K562 (cell line): ENCODE measurements around the gene SLC5A3. TPM values are rescaled to one million over a fixed set of nuclear protein-coding genes. Genes with fewer than 3 reads are reported as not detected.

Experiments used
- CEBPG ChIP-seq, 3 experiments: fragments of 200-800 bp in 1 of 3; sonication (Bioruptor generic) in 1 of 3; sonication (generic) in 1 of 3; formaldehyde crosslinking in 1 of 3; IDR thresholded peaks in 2 of 3; conservative IDR thresholded peaks in 1 of 3; 2 replicates each; pipeline versions ENCODE4 v1.6.1 to v1.8.0; 2016 to 2022; ENCODE audit warnings: missing compliant biosample characterization in 2 of 3, missing genetic modification characterization in 2 of 3, mild to moderate bottlenecking in 1 of 3, missing genetic modification reagents in 1 of 3
- E2F4 ChIP-seq: sonication (generic); formaldehyde crosslinking; IDR thresholded peaks from 2 replicates; pipeline ENCODE4 v1.8.0; 2022; ENCODE audit warnings: mild to moderate bottlenecking, low read depth, missing genetic modification reagents
- E2F6 ChIP-seq, 2 experiments: IDR thresholded peaks; 2 replicates each; pipeline ENCODE4 v1.6.1; 2011; ENCODE audit warnings: borderline replicate concordance in 1 of 2, control low read depth in 1 of 2, low read depth in 1 of 2, low read length in 1 of 2, mild to moderate bottlenecking in 1 of 2, mixed read lengths in 1 of 2, moderate library complexity in 1 of 2; ENCODE audit not compliant: insufficient read depth in 1 of 2, insufficient read length in 1 of 2, poor library complexity in 1 of 2, severe bottlenecking in 1 of 2; ENCODE audit errors: extremely low read depth in 1 of 2
- GTF3C2 ChIP-seq: IDR thresholded peaks from 3 replicates; pipeline ENCODE4 v1.6.1; 2011; ENCODE audit warnings: borderline replicate concordance, mild to moderate bottlenecking, moderate library complexity; ENCODE audit not compliant: insufficient read length; ENCODE audit errors: extremely low read depth
- MBD2 ChIP-seq: sonication (generic); IDR thresholded peaks from 2 replicates; pipeline ENCODE4 v1.6.1; 2016; ENCODE audit warnings: low read depth, borderline replicate concordance
- NCOA2 ChIP-seq, 2 experiments: fragments of 450-650 bp; IDR thresholded peaks; 2 replicates each; pipeline ENCODE4 v1.6.1; 2018; ENCODE audit warnings: mild to moderate bottlenecking in 2 of 2, moderate library complexity in 1 of 2; ENCODE audit not compliant: partially characterized antibody in 2 of 2
- PRDM10 ChIP-seq: fragments of 450-650 bp; IDR thresholded peaks from 2 replicates; pipeline ENCODE4 v1.6.1; 2018; ENCODE audit not compliant: partially characterized antibody
- PYGO2 ChIP-seq: fragments of 450-650 bp; IDR thresholded peaks from 2 replicates; pipeline ENCODE4 v1.6.1; 2016; ENCODE audit warnings: mild to moderate bottlenecking, missing genetic modification characterization, moderate library complexity, missing compliant biosample characterization
- SUPT5H ChIP-seq: fragments of 450-650 bp; IDR thresholded peaks from 2 replicates; pipeline ENCODE4 v1.6.1; 2016
- TEAD2 ChIP-seq: fragments of 450-650 bp; IDR thresholded peaks from 2 replicates; pipeline ENCODE4 v1.6.1; 2016; ENCODE audit warnings: missing genetic modification characterization, control low read depth, missing compliant biosample characterization
- TRIM25 ChIP-seq: fragments of 450-650 bp; IDR thresholded peaks from 2 replicates; pipeline ENCODE4 v1.7.0; 2016; ENCODE audit warnings: borderline replicate concordance
- ZNF134 ChIP-seq: fragments of 250-450 bp; sonication (Bioruptor Pico); conservative IDR thresholded peaks from 2 replicates; pipeline ENCODE4 v1.4.0; 2020
- ZNF324 ChIP-seq: fragments of 250-450 bp; sonication (Bioruptor Pico); IDR thresholded peaks from 2 replicates; pipeline ENCODE4 v1.4.0; 2020; ENCODE audit warnings: mild to moderate bottlenecking
- ZNF699 ChIP-seq: fragments of 250-450 bp; sonication (Bioruptor Pico); IDR thresholded peaks from 2 replicates; pipeline ENCODE4 v1.8.0; 2021; ENCODE audit warnings: mild to moderate bottlenecking, moderate library complexity; ENCODE audit not compliant: insufficient replicate concordance
- polyA plus RNA-seq, 8 experiments: library from polyadenylated mRNA; depleted of rRNA in 4 of 8; stranded (reverse) in 5 of 8; unstranded in 3 of 8; fragments of >200 nt; fragmentation: Nextera tagmentation in 2 of 8; fragmentation: Illumina TruSeq in 1 of 8; extraction: Ambion mirVana in 2 of 8; extraction: Trizol in 1 of 8; gene quantifications; 2 replicates each; pipeline versions ENCODE4 v1.2.1 to v1.2.3, GENCODE V29; 2011 to 2014; ENCODE audit warnings: inconsistent platforms in 1 of 8, missing spikeins in 1 of 8
- total RNA-seq, 7 experiments: library from RNA; depleted of rRNA in 6 of 7; stranded (reverse); fragments of >200 nt in 6 of 7; fragmentation: Illumina TruSeq in 2 of 7; extraction: Trizol in 2 of 7; gene quantifications; 2 replicates each; pipeline versions ENCODE4 v1.2.1 to v1.2.3, GENCODE V29; 2011 to 2021; ENCODE audit warnings: low replicate concordance in 1 of 7

Gene SLC5A3
- total and polyA plus RNA-seq, 9 of the 15 experiments (the other 6 are each of a cell fraction or from before 2014, with no cell fraction given), result 2.9 to 20.6 (median 9.0) TPM

- TF ChIP-seq NCOA2 (IDR thresholded peaks at IDR 0.05; ENCODE audit: partially characterized antibody in 2 of 2) (peak in 1 of 2 experiments; percentile 30), CEBPG (CRISPR knock-in tag; IDR thresholded peaks at IDR 0.05) (peak; percentile 58; the same call in 1 of the 2 replicates), CEBPG (tag; conservative IDR thresholded peaks at IDR 0.05 in 1 of 2, IDR thresholded peaks at IDR 0.05 in 1 of 2) (peak in 1 of 2 experiments; percentile 74; a peak in 2 of 4 replicates), PRDM10 (no peak), TEAD2 (tag) (peak; percentile 64; the same call in 1 of the 2 replicates), E2F4 (CRISPR knock-in tag) (no peak), ZNF134 (CRISPR knock-in tag) (no peak), MBD2 (peak; percentile 61; the same call in 1 of the 2 replicates), E2F6 (IDR thresholded peaks at IDR 0.05; ENCODE audit: borderline replicate concordance in 1 of 2, extremely low read depth in 1 of 2, insufficient read depth in 1 of 2, insufficient read length in 1 of 2, low read depth in 1 of 2, low read length in 1 of 2, poor library complexity in 1 of 2, severe bottlenecking in 1 of 2) (peak in 1 of 2 experiments; percentile 15), ZNF324 (peak; percentile 27; the same call in 1 of the 2 replicates), ZNF699 (CRISPR knock-in tag) (no peak), GTF3C2 (no peak), PYGO2 (peak; percentile 83), SUPT5H (no peak), TRIM25 (no peak)
These were observed 37.3 kb downstream of the SLC5A3 start (continued) for GRCh38 chr21:34110594-34111202.
